ENCODE results near the gene GLIS1.

The GLIS1 gene

GRCh38 chr1:53541263-53541625 is 197.7 kb downstream of the GLIS1 start:
- DNase-seq (ENCODE audit: low read depth in 4 of 4, low spot score in 1 of 4) = no peak

- no peak for DNase-seq (ENCODE audit: low read depth in 4 of 4, low spot score in 1 of 4)
Measured at GRCh38 chr1:53540604-53541262, 198.2 kb downstream of the GLIS1 start.

GRCh38 chr1:53539711-53540603 is 199.0 kb downstream of the GLIS1 start:
- no peak for DNase-seq (ENCODE audit: low read depth in 4 of 4, low spot score in 1 of 4)

GRCh38 chr1:53539226-53539625 is 199.7 kb downstream of the GLIS1 start:
- no peak for DNase-seq (ENCODE audit: low read depth in 4 of 4, low spot score in 1 of 4)

GRCh38 chr1:53536606-53537005 is 202.4 kb downstream of the GLIS1 start:
- no peak for DNase-seq (ENCODE audit: low read depth in 4 of 4, low spot score in 1 of 4)

GRCh38 chr1:53535846-53536245 is 203.1 kb downstream of the GLIS1 start:
- DNase-seq (ENCODE audit: low read depth in 4 of 4, low spot score in 1 of 4) = no peak

- no peak for DNase-seq (ENCODE audit: low read depth in 4 of 4, low spot score in 1 of 4)
Measured at GRCh38 chr1:53535226-53535625, 203.7 kb downstream of the GLIS1 start.

GRCh38 chr1:53532912-53533311 is 206.1 kb downstream of the GLIS1 start:
- no peak for DNase-seq (ENCODE audit: low read depth in 4 of 4, low spot score in 1 of 4)

GRCh38 chr1:53532377-53532776 is 206.6 kb downstream of the GLIS1 start:
- no peak for DNase-seq (ENCODE audit: low read depth in 4 of 4, low spot score in 1 of 4)

GRCh38 chr1:53530550-53530949 is 208.4 kb downstream of the GLIS1 start:
- DNase-seq (ENCODE audit: low read depth in 4 of 4, low spot score in 1 of 4) = no peak

- DNase-seq (ENCODE audit: low read depth in 4 of 4, low spot score in 1 of 4) = no peak
Measured at GRCh38 chr1:53529555-53529954, 209.4 kb downstream of the GLIS1 start.

GRCh38 chr1:53527368-53527767 is 211.6 kb downstream of the GLIS1 start:
- DNase-seq (ENCODE audit: low read depth in 4 of 4, low spot score in 1 of 4) = no peak

GRCh38 chr1:53526451-53527101 is 212.4 kb downstream of the GLIS1 start:
- DNase-seq (ENCODE audit: low read depth in 4 of 4, low spot score in 1 of 4) = no peak

GRCh38 chr1:53525595-53525994 is 213.4 kb downstream of the GLIS1 start:
- DNase-seq (ENCODE audit: low read depth in 4 of 4, low spot score in 1 of 4) = no peak

GRCh38 chr1:53524428-53525375 is 214.3 kb downstream of the GLIS1 start:
- DNase-seq (ENCODE audit: low read depth in 4 of 4, low spot score in 1 of 4) = no peak

- no peak for DNase-seq (ENCODE audit: low read depth in 4 of 4, low spot score in 1 of 4)
Measured at GRCh38 chr1:53521924-53522552, 216.9 kb downstream of the GLIS1 start.

GRCh38 chr1:53520481-53520880 is 218.5 kb downstream of the GLIS1 start:
- DNase-seq (ENCODE audit: low read depth in 4 of 4, low spot score in 1 of 4) = no peak

GRCh38 chr1:53519421-53519820 is 219.5 kb downstream of the GLIS1 start:
- no peak for DNase-seq (ENCODE audit: low read depth in 4 of 4, low spot score in 1 of 4)

- DNase-seq (ENCODE audit: low read depth in 4 of 4, low spot score in 1 of 4) = no peak
Measured at GRCh38 chr1:53518775-53519174, 220.2 kb downstream of the GLIS1 start.

- no peak for DNase-seq (ENCODE audit: low read depth in 4 of 4, low spot score in 1 of 4)
Measured at GRCh38 chr1:53517821-53518352, 221.1 kb downstream of the GLIS1 start.
